WERI-Rb-1 (cell line): Measurements from ENCODE around the gene CNTD1.
A peak's percentile ranks its signal among the peaks of the same experiment; 100 is the strongest.

ENCODE experiments used
- DNase-seq: peaks from one replicate; pipeline ENCODE4 v3.0.0-alpha.2; 2020
- H3K27ac ChIP-seq: fragments of 250-450 bp; sonication (Bioruptor Pico); 2 replicates; pipeline ENCODE4 v1.5.1; 2020; ENCODE audit warnings: mild to moderate bottlenecking, moderate library complexity
- H3K27me3 ChIP-seq: fragments of 250-450 bp; sonication (Bioruptor Pico); 2 replicates; pipeline ENCODE4 v1.5.1; 2021; ENCODE audit warnings: mild to moderate bottlenecking, low read depth, moderate library complexity; ENCODE audit not compliant: insufficient read depth, severe bottlenecking
- H3K36me3 ChIP-seq: fragments of 250-450 bp; sonication (Bioruptor Pico); 2 replicates; pipeline ENCODE4 v1.5.1; 2020; ENCODE audit warnings: mild to moderate bottlenecking, moderate library complexity
- H3K4me3 ChIP-seq: 2 replicates; pipeline ENCODE4 v1.5.1; 2011; ENCODE audit warnings: low read depth, mild to moderate bottlenecking, control low read depth, low read length
- H3K9me3 ChIP-seq: fragments of 250-450 bp; sonication (Bioruptor Pico); 2 replicates; pipeline ENCODE4 v1.5.1; 2021; ENCODE audit warnings: mild to moderate bottlenecking, moderate library complexity; ENCODE audit not compliant: severe bottlenecking
- CTCF ChIP-seq: IDR thresholded peaks from 2 replicates; pipeline ENCODE4 v1.5.1; 2011; ENCODE audit warnings: low read depth, mild to moderate bottlenecking, control low read depth, inconsistent platforms, low read length

Gene CNTD1

GRCh38 chr17:42783062-42783790 is 15.4 kb upstream of the CNTD1 start:
- H3K4me3 ChIP-seq, result no peak overlapping the region
- no peak overlapping the region for H3K27ac ChIP-seq
- peaks cover 10% of the 10 kb centered on the region for H3K27me3 ChIP-seq
- TF ChIP-seq CTCF, result no peak
- H3K36me3 ChIP-seq, result peaks cover 12% of the 10 kb centered on the region
- H3K9me3 ChIP-seq, result no peaks in the 10 kb centered on the region
- no peak for DNase-seq

GRCh38 chr17:42783791-42784138 is 14.9 kb upstream of the CNTD1 start:
- peaks cover 7% of the 10 kb centered on the region for H3K36me3 ChIP-seq
- H3K4me3 ChIP-seq, result no peak overlapping the region
- H3K27ac ChIP-seq, result no peak overlapping the region
- DNase-seq, result no peak
- peaks cover 10% of the 10 kb centered on the region for H3K27me3 ChIP-seq
- TF ChIP-seq CTCF, result no peak
- no peaks in the 10 kb centered on the region for H3K9me3 ChIP-seq

GRCh38 chr17:42784409-42784808 is 14.3 kb upstream of the CNTD1 start:
- peaks cover under 1% of the 10 kb centered on the region for H3K36me3 ChIP-seq
- no peak for DNase-seq
- no peak overlapping the region for H3K27ac ChIP-seq
- no peak for TF ChIP-seq CTCF
- H3K4me3 ChIP-seq, result no peak overlapping the region
- no peaks in the 10 kb centered on the region for H3K9me3 ChIP-seq
- peaks cover 10% of the 10 kb centered on the region for H3K27me3 ChIP-seq

GRCh38 chr17:42784811-42785592 is 13.7 kb upstream of the CNTD1 start:
- no peak overlapping the region for H3K4me3 ChIP-seq

GRCh38 chr17:42787266-42787665 is 11.4 kb upstream of the CNTD1 start:
- Histone ChIP-seq H3K27me3 (peaks cover 3% of the 10 kb centered on the region), H3K9me3 (no peaks in the 10 kb centered on the region), H3K36me3 (no peaks in the 10 kb centered on the region), H3K4me3 (no peak overlapping the region), H3K27ac (no peak overlapping the region)
- DNase-seq, result no peak
- no peak for TF ChIP-seq CTCF

More at GRCh38 chr17:42784811-42785592, 13.7 kb upstream of the CNTD1 start:
- peak; percentile 67 for DNase-seq
- Histone ChIP-seq H3K36me3 (no peaks in the 10 kb centered on the region), H3K9me3 (no peaks in the 10 kb centered on the region), H3K27ac (0 out of 2 replicates have a peak overlapping the region, but pooled peaks have one; percentile 23), H3K27me3 (peaks cover 10% of the 10 kb centered on the region)
- no peak for TF ChIP-seq CTCF
